HG03039 (cell line): Measurements from ENCODE around the gene ARL13B.

ENCODE experiments used
- ATAC-seq: cut with Tn5 transposase; IDR thresholded peaks from one replicate; pipeline ENCODE4 v1.9.1; 2021; ENCODE audit warnings: mild to moderate bottlenecking, moderate library complexity; ENCODE audit not compliant: unreplicated experiment

The ARL13B gene

DNA sequence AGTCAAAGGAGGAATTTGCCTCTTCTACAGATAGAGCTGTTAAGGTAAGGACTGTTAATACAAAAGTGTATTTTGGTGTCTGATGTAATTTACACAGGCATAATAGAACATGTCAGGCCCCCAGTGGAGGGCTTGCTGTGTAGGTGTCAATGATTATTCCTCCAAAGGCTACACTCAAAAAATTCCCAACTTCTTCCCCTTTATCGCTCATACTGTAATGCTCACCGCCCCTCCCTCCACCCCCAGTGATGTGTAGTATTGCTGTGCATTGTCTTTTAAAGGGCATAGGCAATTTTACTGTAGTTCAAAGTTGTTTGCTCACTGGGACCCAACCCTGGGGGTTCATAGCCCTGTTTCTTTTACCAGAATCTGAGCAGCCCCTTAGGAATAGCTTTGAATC lies 115.2 kb downstream of the ARL13B start:
- no peak for ATAC-seq

DNA sequence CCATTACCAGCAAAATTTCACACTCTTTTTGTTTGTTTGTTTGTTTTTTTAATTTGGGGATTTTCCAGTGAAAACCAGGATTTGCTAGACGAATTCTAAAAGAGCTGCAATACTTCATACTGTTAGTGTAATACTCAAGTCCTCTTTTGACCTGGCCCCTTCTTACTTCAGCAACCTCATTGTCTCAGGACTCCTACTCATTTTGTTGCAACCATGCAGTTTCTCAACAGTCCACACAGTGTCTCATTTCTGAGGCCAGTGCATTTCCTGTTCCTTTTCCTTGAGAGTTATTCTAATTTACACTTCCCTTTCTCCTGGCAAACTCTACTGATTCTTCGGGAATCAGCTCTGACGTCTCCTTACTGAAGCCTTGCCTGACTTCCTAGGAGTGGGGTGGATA lies 118.5 kb downstream of the ARL13B start:
- ATAC-seq, result no peak

DNA sequence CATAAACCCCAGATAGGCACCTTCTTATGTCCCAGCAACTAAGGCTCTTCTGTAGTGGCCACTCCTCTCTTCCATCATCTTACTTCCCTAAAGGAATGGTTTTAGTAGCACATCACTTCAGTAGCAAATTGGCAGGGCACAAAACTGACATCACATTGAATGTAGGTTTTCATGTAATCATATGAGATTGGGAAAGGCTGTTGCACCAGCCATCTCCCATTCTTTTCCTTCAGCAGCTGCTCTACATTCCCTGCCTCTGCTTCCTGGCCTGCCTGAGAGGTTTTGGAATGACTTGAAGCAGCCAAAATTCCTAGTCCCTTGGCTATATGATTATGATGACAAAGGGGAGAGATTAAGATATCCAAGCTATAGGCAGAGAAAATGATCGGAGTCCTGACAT lies 119.4 kb downstream of the ARL13B start:
- ATAC-seq, result no peak

DNA sequence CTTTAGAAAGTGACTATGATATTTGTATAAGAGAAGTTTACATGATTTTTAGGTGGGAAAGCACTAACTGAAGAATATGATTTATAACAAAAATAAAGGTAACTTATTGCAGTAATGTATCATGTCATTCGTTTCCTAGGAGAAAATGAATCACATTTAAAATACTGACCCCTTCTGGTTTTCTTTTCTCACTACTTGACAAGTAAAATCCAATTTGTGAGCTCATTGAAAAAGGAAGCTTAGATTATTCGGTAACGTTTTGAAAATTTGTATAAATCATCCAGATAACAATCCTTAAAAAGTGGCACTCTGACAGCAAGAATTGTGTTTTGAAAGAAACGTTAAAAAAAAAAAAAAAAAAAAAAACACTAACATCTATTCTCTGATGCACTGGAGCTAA lies 121.9 kb downstream of the ARL13B start:
- ATAC-seq, result no peak
